Ramos (cell line): ENCODE data around the gene KRT3.

Experiments used
- in situ Hi-C: fragments of 300-500 bp; cut with MboI; formaldehyde crosslinking; loops from one replicate; pipeline ENCODE4 v1.14.3; 2022; ENCODE audit warnings: low sequenced_read_pairs; ENCODE audit not compliant: unreplicated experiment

KRT3 gene

DNA sequence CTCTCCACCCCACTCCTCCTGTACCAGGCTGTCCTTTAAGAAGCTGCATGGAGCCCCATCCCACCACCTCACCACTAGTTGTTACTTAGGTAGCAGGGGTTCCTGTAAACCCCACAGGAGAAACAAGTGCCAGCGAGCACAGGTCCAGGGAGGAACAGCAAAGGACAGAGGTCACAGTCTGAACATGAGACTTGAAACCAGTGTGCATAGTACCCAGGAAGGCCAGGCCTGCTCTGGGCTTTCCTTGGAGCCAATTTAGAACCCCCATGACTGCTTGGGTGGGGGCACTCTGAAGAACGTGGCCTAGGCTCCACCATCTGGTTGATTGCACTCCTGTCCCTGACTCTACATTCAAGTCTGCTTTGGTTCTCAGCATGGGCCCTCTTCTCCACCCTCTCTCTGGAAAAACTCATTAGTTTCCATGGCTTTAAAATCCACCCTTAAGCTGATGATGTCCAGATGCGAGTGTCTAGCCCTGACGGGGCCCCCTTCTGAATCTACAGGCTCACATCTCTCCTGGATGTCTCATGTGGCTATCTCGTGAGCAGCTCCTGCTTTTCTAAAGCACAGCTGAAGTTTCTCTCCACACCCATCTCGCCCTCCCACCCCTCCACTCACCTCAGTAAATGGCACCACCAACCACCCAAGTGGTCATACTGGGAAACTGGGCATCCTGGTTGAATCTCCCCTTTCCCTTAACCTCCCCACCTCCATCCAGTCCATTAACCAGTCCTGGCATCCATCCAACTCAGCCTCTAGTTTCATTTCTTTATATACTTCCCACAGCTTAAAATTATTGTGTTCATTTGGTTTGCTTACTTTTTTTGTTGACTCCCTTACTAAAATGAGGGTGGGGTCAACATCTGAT, 8.4 kb downstream of the KRT3 start:
- in situ Hi-C loops: no loop called here

DNA sequence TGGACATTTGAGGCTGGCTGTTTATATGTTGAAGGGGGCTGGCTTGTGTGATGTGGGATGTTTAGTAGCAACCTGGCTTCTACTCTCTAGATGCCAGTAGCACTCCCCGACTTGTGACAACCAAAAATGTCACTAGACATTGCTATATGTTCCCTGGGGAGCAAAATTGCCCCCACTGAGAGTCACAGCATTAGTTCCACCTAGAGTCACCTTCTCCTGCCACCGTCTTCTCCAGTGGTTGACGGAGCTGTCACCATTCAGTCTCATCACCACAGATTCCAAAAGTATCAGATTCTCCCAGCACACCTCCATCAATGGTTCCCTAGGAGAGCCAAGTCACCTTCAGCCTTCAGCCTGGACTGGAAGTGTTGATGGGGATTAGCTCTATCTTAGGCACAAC, 11.0 kb downstream of the KRT3 start:
- in situ Hi-C loops: no loop called here

DNA sequence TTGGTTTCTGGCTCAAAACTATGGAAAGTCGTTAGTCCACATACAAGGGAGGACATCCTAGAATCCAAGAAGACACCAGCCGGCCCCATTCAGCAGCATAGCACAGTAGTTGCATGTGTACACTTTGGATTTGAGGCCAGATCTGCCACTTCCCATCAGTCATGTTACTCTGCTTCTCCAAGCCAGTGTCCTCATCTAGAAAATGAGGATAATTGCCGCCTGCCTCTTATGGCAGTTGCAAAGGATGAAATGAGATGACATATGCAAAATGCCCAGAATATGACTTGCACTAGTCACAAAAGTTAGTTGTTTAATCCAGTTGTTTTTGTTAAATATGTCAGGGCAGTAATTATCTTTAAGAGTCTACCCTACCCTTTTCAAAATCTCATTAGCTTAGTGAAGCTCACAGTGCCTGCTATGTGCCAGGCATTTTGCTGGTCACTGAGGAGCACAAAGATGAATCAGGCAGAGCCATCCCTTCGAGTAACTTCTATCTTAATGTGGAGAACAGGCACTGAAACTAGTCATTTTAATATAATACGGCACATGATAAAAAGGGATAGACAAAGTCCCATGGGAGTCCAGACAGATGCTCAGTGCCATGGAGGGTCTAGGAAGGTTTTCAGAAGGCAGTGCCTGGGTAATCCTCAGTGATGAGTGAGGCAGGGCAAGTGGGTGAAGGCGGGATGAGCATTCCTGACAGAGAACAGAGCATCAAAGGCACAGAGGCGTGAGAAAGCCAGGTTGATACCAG, 12.2 kb downstream of the KRT3 start:
- in situ Hi-C loops: no loop called here

DNA sequence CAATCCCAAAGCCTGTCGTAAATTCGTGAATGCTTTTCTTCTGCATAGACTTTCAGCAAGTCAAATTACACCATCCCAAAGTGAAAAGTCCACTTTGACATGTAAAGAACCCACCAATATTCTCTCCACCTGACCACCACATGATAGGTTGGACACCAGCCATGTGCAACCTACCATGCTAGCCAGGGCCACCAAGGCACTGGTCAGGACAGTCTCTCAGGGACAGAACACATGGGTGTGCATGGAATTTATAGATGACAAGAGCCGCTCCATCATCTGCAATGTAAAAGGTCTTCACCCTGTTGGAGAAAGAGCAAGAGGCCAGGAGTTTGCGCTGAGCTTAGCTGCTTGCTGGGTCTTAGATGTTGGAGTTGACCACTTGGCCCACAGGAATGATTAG, 13.4 kb downstream of the KRT3 start:
- in situ Hi-C loops: no loop called here

DNA sequence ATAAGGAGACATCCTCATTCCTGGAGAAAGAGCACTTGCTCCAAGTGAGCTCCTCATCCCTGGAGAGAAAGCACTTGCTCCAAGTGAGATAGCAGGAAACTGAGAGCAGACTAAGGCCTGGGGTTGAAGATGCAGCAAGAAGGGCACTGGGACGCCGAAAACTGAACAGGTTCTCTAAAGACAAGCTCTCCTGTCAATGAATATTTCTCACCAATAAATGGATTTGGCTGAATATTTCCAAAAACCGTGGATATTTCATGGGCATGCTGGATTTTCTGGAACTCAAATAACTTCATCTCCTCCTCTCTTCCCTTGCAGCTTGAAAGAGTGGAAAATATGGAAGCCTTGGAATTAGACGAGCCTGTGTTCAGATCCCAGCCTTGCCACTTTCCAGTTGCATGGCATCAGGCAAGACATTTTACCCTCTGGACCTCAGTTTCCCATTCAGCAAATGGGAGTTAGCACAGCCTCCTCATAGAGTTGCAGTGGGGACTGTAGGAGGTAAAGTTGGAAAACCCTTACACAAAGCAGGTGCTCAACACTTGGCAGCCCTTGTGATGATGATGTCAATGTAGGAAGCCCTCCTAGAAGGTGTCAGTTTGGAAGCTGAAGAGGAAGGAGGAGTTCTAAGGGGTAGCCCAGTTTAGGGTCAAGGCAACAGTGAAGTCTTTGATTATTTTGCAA, 14.4 kb downstream of the KRT3 start:
- in situ Hi-C loops: no loop called here

DNA sequence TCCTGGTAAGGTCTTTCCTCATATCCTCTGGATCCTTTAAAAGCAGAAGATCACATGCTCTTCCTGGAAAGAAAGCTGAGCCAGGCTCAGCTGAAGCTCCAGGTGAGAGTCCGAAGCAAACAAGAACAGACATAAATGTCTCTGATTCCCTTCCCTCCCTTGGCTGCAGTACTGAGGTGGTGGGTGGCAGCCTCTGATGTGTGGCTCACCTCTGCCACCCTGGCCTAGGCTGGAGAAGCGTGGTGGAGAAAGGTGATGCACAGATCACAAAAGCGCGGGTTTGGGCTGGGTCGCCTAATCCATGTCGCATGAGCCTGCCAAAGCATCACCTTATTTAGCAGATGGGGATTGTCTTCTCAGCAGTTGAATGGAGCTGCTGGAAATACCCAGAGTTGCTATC, 16.0 kb downstream of the KRT3 start:
- in situ Hi-C loops: no loop called here

DNA sequence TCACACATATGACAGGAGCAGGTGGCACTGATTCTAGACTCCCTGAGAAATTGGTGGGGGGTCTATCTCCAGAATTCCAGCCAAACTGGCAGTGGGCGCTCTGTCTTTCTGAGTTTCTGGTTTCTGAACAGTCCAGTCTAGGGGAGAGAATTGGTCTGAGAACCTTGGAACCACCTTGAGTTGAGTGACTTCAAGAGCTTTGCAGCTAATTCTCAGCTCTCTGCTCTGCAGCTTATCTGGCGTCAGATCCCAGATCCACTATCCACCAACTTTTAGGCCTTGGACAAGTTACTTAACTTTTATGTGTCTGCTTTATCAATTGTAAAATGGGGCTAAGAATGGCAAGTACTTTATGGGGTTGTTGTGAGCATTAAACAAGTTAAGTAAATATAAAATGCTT, 17.1 kb downstream of the KRT3 start:
- in situ Hi-C loops: no loop called here

DNA sequence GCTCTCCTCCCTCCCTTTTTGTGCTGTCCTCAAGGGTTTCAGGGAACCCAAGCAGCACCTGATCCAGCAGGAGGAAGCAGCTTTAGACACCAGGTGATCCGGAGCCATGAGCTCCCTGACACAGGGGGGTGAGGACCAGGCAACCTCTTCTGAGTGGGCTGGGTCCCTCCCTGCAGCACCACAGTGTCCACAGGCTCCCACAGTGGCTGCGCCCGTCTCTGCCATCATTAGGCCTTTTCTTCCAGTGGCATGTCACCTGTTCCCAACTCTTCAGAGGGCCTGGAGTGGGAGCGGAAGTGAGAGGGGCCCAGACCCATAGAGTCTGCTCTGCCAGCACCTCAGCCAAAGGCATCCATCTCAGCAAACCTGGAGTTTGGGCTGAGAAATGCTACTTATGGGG, 18.4 kb downstream of the KRT3 start:
- in situ Hi-C loops: no loop called here

DNA sequence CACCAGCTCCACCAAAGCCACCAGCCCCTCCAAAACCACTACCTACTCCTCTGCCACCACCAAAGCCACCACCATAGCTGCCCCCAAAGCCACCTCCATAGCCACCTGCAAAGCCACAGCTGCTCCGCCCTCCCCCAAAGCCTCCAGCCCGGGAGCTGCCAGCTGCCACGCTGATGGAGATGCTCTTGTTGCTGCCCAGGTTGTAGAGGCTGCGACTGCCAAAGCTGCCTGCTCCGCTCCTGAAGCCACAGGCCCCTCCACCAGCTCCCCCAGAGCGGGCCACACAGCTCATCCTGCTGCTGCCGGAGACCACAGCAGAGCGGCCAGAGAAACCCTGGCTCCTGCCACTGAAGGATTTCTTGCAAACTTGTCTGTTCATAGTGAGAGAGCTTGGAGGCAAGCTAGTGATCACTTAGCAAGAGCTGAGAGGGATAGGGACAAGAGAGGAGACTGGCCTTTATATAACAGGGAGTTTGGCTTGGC, 19.0 kb downstream of the KRT3 start, which contains the start of gene KRT76:
KRT76 (minus strand) TSS at position 433 of the 483 bp plus-strand sequence; CDS start at position 379, 54 bp downstream.
- in situ Hi-C loops: no loop called here

DNA sequence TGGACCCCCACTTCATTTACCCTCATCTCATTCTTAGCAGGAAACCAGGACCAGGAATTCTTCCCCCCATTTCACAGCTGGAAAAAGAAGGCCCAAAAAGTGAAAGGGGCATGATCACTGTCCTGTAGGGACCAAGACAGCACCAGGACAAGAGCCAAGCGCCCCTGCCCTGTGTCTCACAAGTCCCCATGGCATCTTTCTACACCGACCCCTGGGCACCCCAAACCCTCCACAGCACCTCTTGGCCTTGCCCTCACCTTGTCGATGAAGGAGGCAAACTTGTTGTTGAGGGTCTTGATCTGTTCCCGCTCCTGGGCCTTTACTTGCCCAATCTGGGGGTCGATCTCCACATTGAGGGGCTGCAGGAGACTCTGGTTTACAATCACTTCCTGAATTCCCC, 19.5 kb downstream of the KRT3 start:
- in situ Hi-C loops: no loop called here

DNA sequence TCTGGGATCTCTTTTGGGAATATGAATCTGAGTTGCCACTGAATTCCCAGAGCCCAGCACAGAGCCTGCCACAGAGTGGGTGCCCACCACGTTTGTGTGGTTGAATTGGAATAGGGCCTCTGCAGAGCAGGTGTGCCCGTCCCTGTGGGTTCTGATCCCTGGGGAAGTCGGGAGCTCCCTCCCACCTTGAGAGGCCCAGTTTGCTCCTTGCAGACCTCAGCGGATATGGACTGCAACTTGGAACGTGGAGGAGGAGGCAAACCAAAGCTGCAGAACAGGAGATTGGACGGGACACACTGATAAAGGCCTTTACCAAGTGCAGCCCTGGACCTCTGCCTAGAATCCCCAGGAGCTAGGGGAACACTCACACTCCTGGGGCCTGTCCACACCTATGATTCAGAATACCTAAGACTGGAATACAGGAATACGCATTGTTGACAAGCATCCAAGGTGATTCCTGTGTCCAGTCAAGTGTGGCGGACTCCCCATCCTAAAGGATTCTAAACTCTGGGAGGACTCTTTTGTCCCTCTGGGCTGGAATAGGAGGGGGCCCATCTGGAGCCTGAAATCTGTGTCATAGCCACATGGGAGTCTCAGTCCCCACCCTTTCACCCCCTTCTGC, 21.2 kb downstream of the KRT3 start:
- in situ Hi-C loops: no loop called here

DNA sequence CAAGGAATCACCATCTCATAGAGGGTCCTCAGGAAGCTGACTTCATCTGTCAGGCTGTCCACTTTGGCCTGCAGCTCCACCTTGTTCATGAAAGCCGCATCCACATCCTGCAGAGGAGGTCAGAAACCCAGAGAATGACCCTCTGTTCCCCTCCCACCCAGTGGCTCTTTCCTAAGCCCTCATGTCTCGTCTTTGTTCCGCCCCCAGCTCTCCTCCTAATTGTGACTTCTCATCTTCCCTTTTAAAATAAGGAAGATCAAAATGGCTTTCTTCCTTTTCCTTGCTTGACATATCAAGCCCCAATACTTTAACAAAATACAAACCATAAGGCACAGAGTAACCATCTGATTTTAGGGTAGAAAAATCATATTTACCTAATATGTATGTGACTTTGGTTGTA, 23.1 kb downstream of the KRT3 start:
- in situ Hi-C loops: no loop called here

DNA sequence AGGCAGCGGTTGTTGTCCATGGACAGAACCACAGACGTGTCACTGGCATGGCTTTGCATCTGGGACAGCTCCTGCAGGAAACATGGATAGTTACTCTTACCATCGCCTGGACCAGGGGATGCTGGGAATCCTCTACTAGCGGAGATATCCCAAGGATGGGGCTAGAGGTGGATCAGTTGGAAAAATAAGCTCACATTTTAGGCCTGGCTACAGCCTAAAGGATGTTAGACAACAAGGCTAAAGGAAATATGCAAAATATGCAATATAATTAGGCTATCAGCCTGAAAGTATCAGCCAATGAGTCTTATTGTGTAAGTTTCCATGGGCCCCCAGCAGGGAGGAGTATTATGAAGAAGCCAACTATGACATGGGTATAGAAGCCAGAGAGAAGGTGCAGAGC, 23.7 kb downstream of the KRT3 start:
- in situ Hi-C loops: no loop called here

DNA sequence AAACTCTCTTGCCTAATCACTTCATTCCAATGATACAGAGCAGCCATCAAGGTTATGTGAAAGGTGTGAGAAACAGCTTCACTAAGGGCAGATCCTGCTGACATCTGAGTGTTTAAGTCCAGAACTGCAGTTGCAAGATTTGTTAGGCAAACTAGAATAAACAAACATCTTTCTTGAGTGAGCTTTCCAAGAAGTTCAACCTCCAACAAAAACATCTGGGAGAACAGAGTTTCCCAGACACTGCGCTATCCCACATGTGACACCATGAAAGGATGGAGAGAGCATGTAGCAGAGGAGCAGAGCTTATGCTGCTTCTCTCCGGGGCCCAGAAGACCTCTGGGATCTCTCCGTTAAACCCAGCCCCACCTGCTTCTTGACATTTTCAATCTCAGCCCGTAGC, 24.4 kb downstream of the KRT3 start:
- in situ Hi-C loops: no loop called here

DNA sequence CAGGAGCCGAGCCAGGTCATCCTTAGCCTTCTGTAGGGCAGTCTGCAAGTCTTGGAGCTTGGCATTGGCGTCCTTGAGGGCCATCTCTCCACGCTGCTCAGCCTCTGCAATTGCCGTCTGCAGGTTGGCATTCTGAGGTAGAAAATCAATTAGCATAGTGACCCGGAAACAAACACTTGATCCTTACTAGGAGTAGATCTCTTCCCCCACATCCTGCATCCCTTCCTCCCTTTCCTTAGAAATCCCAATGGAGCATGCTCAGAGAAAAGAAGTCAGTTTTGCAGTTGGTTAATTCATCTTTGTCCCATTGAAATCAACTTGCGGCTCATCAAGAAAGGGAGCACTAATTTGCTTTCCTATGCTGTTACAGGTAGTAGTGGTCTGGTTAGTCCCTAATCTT, 24.8 kb downstream of the KRT3 start:
- in situ Hi-C loops: no loop called here

DNA sequence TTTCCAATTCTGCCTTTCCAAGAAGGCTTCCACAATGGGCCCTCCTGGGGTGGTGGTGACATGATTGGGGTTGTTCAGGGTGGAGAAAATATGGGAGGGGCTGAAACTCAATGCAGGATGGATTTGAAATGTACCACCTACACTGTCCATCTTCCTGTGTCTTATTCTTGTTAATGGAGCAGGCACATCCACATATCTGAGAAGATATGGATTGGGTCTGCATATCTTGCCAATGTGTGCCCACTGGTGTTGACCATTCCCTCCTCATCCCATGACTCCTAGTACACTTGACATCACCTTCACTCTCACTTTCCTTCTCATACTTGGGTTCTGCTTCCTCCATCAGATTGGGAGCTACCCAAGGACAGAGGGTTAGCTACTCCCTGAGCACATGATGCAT, 26.0 kb downstream of the KRT3 start:
- in situ Hi-C loops: no loop called here

DNA sequence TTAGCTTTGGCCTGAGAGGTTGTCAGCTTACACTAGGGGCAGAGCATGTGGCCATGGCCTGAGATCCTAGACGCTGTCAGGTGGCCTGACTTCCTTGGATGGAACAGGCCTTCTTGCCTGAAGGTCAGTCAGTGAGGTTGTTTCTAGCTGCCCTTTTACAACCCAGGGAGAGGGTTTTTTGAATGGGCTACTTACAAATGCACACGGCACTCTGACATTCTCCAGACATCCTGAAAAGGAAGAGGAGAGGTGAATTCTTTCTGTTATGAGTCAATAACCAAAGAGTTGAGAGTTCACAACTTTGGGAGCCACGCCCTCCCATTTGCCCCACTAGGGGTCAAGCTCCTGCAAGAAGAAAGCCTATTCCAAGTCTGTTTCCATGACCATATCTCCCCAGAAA, 26.6 kb downstream of the KRT3 start:
- in situ Hi-C loops: no loop called here

DNA sequence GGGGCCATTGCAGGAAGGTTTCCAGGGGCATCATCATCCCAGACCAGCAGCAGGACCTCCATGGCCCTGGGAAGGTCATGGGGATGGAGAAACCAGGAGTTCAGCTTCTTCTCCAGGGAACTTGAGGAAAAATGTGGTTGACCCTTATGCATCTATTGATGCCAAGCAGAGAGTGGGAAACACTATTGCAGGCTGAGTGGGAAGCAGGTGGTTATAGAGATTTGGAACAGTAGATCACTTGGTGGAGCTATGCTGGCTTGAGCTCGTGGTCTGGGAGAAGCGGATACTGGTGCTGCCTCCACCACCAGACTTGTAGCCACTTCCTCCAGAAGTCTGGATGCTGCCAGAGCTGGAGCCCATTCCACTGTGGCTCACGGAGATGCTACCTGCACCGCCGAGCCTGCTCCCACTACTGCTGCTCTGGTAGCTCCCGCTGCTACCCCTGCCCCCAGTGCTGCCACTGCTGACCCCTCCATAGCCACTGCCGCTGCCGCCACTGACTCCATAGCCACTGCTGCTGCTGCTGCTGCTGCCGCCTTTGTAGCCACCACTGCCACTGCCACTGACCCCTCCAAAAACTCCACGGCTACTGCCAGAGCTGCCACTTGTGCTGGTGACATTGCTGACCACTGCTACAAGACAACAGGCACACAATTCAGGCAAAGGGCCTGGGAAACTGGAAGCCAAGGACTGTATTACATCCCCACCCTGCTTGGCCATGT, 27.3 kb downstream of the KRT3 start:
- in situ Hi-C loops: no loop called here

DNA sequence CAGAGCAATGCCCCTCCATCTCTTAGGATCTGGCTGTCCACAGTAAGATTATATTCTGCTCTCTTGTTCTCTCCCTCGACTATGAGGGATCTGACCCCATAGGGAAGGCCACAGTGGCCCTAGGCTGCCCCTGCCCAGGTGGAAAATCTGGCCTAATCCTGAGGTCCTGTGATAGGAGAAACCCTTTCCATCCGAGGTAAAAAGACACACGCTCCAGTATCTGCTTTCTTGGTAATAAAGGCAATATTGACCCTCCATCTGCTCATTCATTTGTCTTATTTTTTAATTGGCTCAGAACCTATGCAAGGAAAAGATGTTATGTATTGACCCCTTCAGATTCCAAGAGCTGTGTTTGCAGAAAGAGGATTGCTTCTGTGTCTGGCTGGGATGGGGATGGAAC, 28.5 kb downstream of the KRT3 start:
- in situ Hi-C loops: no loop called here

DNA sequence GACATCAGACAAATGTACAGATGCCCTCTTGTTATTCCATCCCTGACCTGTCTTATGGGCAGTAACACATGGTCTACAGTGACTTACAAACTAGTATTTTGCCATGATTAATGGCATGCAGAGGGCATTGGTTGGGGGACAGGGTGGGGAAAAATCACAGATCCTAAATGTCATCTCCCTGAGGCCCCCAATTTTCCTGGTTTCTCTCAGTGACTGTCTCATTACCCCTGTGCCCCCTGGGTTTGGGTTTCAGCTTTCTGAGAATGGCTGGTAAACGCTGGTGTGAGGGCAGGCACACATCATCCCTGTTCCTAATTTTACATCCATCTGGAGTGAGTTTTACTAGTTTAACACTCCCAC, 28.9 kb downstream of the KRT3 start:
- in situ Hi-C loops: no loop called here
